Naive thymus-derived CD4-positive, alpha-beta T cell (primary cell): ENCODE data around the gene FAM120B. TPM values are rescaled to one million over a fixed set of nuclear protein-coding genes. Genes with fewer than 3 reads are reported as not detected.

Source experiments
- ATAC-seq: fragments of 150-1000 bp; cut with Tn5 transposase; 2 replicates; pipeline ENCODE4 v1.10.0; 2021; ENCODE audit warnings: mild to moderate bottlenecking, moderate library complexity
- CTCF ChIA-PET: fragments of 350-600 bp; sonication (Branson Sonifier 250); formaldehyde crosslinking; loops from one replicate; lab custom pipeline; 2021; ENCODE audit warnings: antibody characterized with exemption; lab: Charles Lee
- POLR2A ChIA-PET: fragments of 350-600 bp; sonication (Branson Sonifier 250); formaldehyde crosslinking; loops from one replicate; lab custom pipeline; 2021; ENCODE audit warnings: antibody characterized with exemption, inconsistent platforms; lab: Charles Lee
- DNase-seq, 9 donors: peaks; one replicate each; pipeline versions ENCODE4 v3.0.0 to v3.0.0-alpha.2; 2020 to 2022; ENCODE audit warnings: mixed read lengths in 1 of 9
- H3K27ac ChIP-seq: one replicate; pipeline ENCODE4 v1.7.0; 2013; ENCODE audit warnings: mild to moderate bottlenecking, low read depth, low read length, moderate library complexity
- H3K27me3 ChIP-seq, 2 donors: one replicate each; pipeline ENCODE4 v1.7.0; 2013; ENCODE audit warnings: low read length in 2 of 2, mild to moderate bottlenecking in 2 of 2, moderate library complexity in 2 of 2; ENCODE audit not compliant: control insufficient read depth in 2 of 2, insufficient read depth in 2 of 2
- H3K36me3 ChIP-seq, 3 experiments: 1 replicate in 2 of 3; 2 replicates in 1 of 3; pipeline ENCODE4 v1.7.0; 2013; ENCODE audit warnings: low read length in 3 of 3, mild to moderate bottlenecking in 3 of 3, moderate library complexity in 1 of 3; ENCODE audit not compliant: insufficient read depth in 3 of 3, control insufficient read depth in 2 of 3
- H3K4me1 ChIP-seq, 2 donors: one replicate each; pipeline ENCODE4 v1.7.0; 2013; ENCODE audit warnings: low read length in 2 of 2, mild to moderate bottlenecking in 2 of 2, moderate library complexity in 1 of 2; ENCODE audit not compliant: control insufficient read depth in 2 of 2, insufficient read depth in 2 of 2
- H3K4me3 ChIP-seq: 2 replicates; pipeline ENCODE4 v1.7.0; 2013; ENCODE audit warnings: mild to moderate bottlenecking, low read length
- H3K9me3 ChIP-seq, 3 experiments: 1 replicate in 2 of 3; 2 replicates in 1 of 3; pipeline ENCODE4 v1.7.0; 2013; ENCODE audit warnings: low read length in 3 of 3; ENCODE audit not compliant: control insufficient read depth in 2 of 3
- H3K27ac Mint-ChIP-seq, 9 donors: one replicate each; pipeline ENCODE4 v1.8.0; 2020 to 2022; ENCODE audit warnings: mixed read lengths in 9 of 9, mild to moderate bottlenecking in 8 of 9, moderate library complexity in 5 of 9, inconsistent platforms in 2 of 9
- H3K27me3 Mint-ChIP-seq, 5 donors: one replicate each; pipeline ENCODE4 v1.8.0; 2021 to 2022; ENCODE audit warnings: mixed read lengths in 5 of 5, mild to moderate bottlenecking in 1 of 5
- H3K36me3 Mint-ChIP-seq, 5 donors: one replicate each; pipeline ENCODE4 v1.8.0; 2020 to 2022; ENCODE audit warnings: mixed read lengths in 5 of 5, mild to moderate bottlenecking in 3 of 5, inconsistent platforms in 1 of 5
- H3K4me1 Mint-ChIP-seq, 7 donors: one replicate each; pipeline ENCODE4 v1.8.0; 2020 to 2022; ENCODE audit warnings: mixed read lengths in 7 of 7, mild to moderate bottlenecking in 3 of 7, inconsistent platforms in 1 of 7
- H3K4me3 Mint-ChIP-seq, 10 donors: one replicate each; pipeline ENCODE4 v1.8.0; 2020 to 2022; ENCODE audit warnings: mild to moderate bottlenecking in 10 of 10, mixed read lengths in 10 of 10, moderate library complexity in 6 of 10, inconsistent platforms in 2 of 10
- H3K9me3 Mint-ChIP-seq, 11 donors: one replicate each; pipeline ENCODE4 v1.8.0; 2020 to 2022; ENCODE audit warnings: mixed read lengths in 11 of 11, mild to moderate bottlenecking in 4 of 11, inconsistent platforms in 1 of 11, moderate library complexity in 1 of 11
- intact Hi-C, 2 donors: fragments of 100-400 bp; cut with micrococcal nuclease; formaldehyde crosslinking; loops; one replicate each; pipeline ENCODE4 v1.15.1; 2023
- polyA plus RNA-seq, 2 donors: library from polyadenylated mRNA; unstranded; fragments of 300-500 nt; fragmentation: Illumina TruSeq; gene quantifications; one replicate each; pipeline ENCODE4 v1.2.3, GENCODE V29; 2021
- total RNA-seq, 6 experiments: library from RNA in 5 of 6; stranded (reverse) in 5 of 6; gene quantifications; 1 replicate in 5 of 6; 2 replicates in 1 of 6; pipeline ENCODE4 v1.2.3 and lab custom pipeline; 2021 to 2026

FAM120B gene
- total and polyA plus RNA-seq, 7 experiments from 2014 or later: 27.2 to 53.4 (median 35.5) TPM

DNA sequence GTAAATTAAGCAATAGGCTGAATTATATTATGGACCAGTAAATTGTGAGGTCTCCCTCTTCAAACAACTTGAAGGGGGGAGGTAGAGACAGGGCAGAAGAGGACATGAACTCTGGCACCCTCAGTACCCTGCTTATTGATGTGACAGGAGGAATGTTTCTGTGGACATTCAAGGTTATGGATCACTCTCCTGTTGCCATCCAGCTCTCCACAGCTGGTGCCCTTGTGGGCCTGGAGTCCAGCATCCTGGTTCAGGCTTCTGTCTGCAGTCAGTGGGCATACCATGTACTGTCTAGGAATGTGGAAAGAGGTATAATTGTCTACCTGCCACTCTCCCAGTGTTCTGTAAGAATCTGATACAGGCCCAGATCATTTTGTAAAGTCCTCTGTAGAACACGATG is 55.6 kb downstream of the FAM120B start:
- no peak overlapping the region for H3K27ac ChIP-seq
- no peak overlapping the region for H3K4me3 Mint-ChIP-seq
- ATAC-seq (no peak), DNase-seq (no peak)
- H3K9me3 Mint-ChIP-seq: no peaks in the 10 kb centered on the region
- no peaks in the 10 kb centered on the region for H3K9me3 ChIP-seq
- peaks cover 4 to 45% (median 14%) of the 10 kb centered on the region in 5 donors for H3K36me3 Mint-ChIP-seq
- H3K36me3 ChIP-seq: peaks cover 0 to 88% (median 0%) of the 10 kb centered on the region in 3 experiments
- H3K27me3 ChIP-seq: no peaks in the 10 kb centered on the region
- no peaks in the 10 kb centered on the region for H3K27me3 Mint-ChIP-seq
- H3K4me3 ChIP-seq: no peak overlapping the region
- peaks cover 0 to 7% (median 5%) of the 10 kb centered on the region in 7 donors for H3K4me1 Mint-ChIP-seq
- H3K4me1 ChIP-seq: no peaks in the 10 kb centered on the region
- ChIA-PET POLR2A (no interaction called here), CTCF (no interaction called here)
- peak overlapping the region in 2 of 9 donors; percentile 2 to 20 for H3K27ac Mint-ChIP-seq
- intact Hi-C loops: no loop called here

DNA sequence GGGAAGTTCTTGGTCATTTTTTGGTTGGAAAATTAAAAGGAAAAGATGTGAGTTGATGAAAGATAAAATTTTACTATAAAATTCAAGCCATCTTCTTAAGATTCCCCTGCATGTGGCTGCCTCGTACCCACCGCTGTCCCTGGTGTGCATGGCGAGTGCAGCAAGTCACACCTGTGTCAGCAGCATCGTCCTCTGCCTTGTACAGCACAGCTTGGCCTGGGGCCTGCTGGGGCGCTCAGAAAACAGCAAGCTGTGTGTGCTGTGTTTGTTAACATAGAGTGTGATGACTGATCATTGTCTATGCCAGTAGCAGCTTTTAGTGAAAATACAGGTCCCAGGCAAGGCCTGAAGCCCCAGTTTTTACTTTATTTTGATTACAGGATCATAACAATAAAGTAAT is 56.7 kb downstream of the FAM120B start:
- DNase-seq (no peak), ATAC-seq (no peak)
- ChIA-PET POLR2A (no interaction called here), CTCF (no interaction called here)
- Mint-ChIP-seq H3K9me3 (no peaks in the 10 kb centered on the region), H3K4me3 (no peak overlapping the region), H3K4me1 (peaks cover 0 to 6% (median 5%) of the 10 kb centered on the region in 7 donors), H3K36me3 (peaks cover 4 to 38% (median 5%) of the 10 kb centered on the region in 5 donors), H3K27me3 (no peaks in the 10 kb centered on the region), H3K27ac (peak overlapping the region in 1 of 9 donors; percentile 8)
- Histone ChIP-seq H3K4me1 (no peaks in the 10 kb centered on the region), H3K36me3 (peaks cover 0 to 88% (median 0%) of the 10 kb centered on the region in 3 experiments), H3K27ac (no peak overlapping the region), H3K9me3 (no peaks in the 10 kb centered on the region), H3K4me3 (no peak overlapping the region), H3K27me3 (no peaks in the 10 kb centered on the region)
- intact Hi-C loops: no loop called here

DNA sequence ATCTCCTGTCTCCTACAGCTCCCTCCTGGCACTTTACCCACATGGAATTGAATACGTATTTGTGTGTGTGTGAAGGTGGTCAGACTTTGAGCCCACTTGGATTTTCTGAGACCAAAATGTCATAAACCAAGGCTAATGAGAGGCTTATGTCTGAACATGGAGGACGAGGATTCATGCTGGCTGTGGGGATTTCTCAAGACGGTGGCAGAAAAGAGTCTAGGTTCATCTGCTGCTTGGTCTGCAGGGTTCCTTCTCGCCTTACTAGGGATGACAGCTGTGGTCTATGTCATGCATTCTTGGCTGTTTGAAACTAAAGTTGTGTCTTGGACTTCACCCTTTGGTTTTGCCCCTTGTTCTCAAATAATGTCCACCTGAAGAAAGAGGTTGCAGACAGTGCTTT is 58.6 kb downstream of the FAM120B start:
- intact Hi-C loops: no loop called here
- H3K27ac Mint-ChIP-seq: no peak overlapping the region

DNA sequence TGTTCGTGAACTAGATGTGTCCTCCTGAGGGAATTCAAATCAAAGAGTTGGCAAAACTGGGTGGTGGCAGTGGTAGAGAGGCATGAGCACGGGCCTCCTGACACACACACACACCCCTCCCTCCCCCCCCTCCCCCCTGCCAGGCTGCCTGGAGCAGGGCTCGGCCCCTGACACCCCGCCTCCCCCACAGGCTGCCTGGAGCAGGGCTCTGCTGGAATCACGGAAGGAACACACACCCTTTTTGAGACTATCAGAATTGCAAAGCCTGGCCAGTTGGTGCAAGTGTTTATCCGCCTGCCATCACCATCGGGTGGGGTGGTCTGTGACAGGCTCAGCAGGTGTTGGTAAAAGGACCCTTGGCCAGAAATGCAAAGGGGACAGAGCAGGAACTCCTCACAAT is 59.0 kb downstream of the FAM120B start:
- H3K36me3 Mint-ChIP-seq: peaks cover 5 to 46% (median 14%) of the 10 kb centered on the region in 5 donors
- Histone ChIP-seq H3K36me3 (peaks cover 0 to 74% (median 0%) of the 10 kb centered on the region in 3 experiments), H3K4me1 (no peaks in the 10 kb centered on the region), H3K27me3 (no peaks in the 10 kb centered on the region), H3K27ac (no peak overlapping the region), H3K4me3 (no peak overlapping the region), H3K9me3 (no peaks in the 10 kb centered on the region)
- no peaks in the 10 kb centered on the region for H3K27me3 Mint-ChIP-seq
- H3K9me3 Mint-ChIP-seq: no peaks in the 10 kb centered on the region
- POLR2A ChIA-PET: no interaction called here
- H3K4me3 Mint-ChIP-seq: no peak overlapping the region
- H3K27ac Mint-ChIP-seq: no peak overlapping the region
- ATAC-seq (no peak), DNase-seq (no peak)
- intact Hi-C loops: no loop called here
- H3K4me1 Mint-ChIP-seq: peaks cover 0 to 9% (median 5%) of the 10 kb centered on the region in 7 donors
- CTCF ChIA-PET: no interaction called here

More for the DNA sequence above, 58.6 kb downstream of the FAM120B start:
- ChIA-PET POLR2A (no interaction called here), CTCF (no interaction called here)
- no peak overlapping the region for H3K4me3 Mint-ChIP-seq
- no peaks in the 10 kb centered on the region for H3K27me3 Mint-ChIP-seq
- DNase-seq: no peak
- ATAC-seq: no peak
- H3K36me3 Mint-ChIP-seq: peaks cover 5 to 42% (median 12%) of the 10 kb centered on the region in 5 donors
- peaks cover 0 to 78% (median 0%) of the 10 kb centered on the region in 3 experiments for H3K36me3 ChIP-seq
- H3K9me3 Mint-ChIP-seq: no peaks in the 10 kb centered on the region
- H3K4me3 ChIP-seq: no peak overlapping the region
- H3K9me3 ChIP-seq: no peaks in the 10 kb centered on the region
- H3K27me3 ChIP-seq: no peaks in the 10 kb centered on the region
- no peak overlapping the region for H3K27ac ChIP-seq
- H3K4me1 ChIP-seq: no peaks in the 10 kb centered on the region
- peaks cover 0 to 6% (median 4%) of the 10 kb centered on the region in 7 donors for H3K4me1 Mint-ChIP-seq

DNA sequence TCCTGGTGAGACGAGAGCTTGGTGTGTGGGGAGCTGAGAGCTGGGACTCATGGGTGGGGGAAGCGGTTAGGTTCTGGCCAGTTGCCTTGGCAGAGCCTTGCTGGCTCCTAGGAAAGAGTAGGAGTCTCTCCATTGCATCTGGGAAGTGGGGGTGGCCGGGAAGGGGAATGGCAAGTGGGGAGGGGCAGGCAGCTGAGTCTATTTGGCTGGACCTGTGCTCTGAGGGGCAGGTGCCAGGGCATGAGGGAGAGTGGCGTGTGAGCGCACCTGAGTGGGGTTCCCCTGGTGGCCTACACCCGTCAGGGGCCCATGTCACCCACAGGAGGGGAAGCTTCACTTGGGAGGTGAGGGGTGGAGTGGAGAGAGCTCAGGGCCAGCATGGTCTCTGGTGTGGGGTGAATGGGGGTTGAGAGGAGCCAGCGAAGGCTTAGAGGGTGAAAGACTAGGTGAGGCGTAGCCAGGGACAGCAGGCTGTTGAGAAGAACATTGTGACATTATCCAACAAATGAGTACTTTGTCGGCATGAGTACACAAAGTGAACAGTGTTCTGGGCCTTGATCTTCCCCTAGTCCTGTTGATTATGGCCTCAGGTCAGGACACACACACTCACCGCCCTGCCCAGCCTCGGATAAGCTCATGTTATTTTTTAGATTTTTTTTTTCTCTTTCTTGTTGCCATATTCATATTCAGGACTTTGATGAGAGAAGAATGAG is 59.8 kb downstream of the FAM120B start:
- ChIA-PET CTCF (no interaction called here), POLR2A (no interaction called here)
- Mint-ChIP-seq H3K4me3 (no peak overlapping the region), H3K36me3 (peaks cover 7 to 49% (median 16%) of the 10 kb centered on the region in 5 donors), H3K4me1 (peaks cover 0 to 17% (median 5%) of the 10 kb centered on the region in 7 donors), H3K27ac (peak overlapping the region in 2 of 9 donors; percentile 77 to 80), H3K27me3 (no peaks in the 10 kb centered on the region), H3K9me3 (no peaks in the 10 kb centered on the region)
- Histone ChIP-seq H3K4me3 (no peak overlapping the region), H3K9me3 (no peaks in the 10 kb centered on the region), H3K27ac (no peak overlapping the region), H3K27me3 (no peaks in the 10 kb centered on the region), H3K36me3 (peaks cover 0 to 73% (median 0%) of the 10 kb centered on the region in 3 experiments), H3K4me1 (no peaks in the 10 kb centered on the region)
- intact Hi-C loops: no loop called here
- DNase-seq (no peak), ATAC-seq (no peak)

DNA sequence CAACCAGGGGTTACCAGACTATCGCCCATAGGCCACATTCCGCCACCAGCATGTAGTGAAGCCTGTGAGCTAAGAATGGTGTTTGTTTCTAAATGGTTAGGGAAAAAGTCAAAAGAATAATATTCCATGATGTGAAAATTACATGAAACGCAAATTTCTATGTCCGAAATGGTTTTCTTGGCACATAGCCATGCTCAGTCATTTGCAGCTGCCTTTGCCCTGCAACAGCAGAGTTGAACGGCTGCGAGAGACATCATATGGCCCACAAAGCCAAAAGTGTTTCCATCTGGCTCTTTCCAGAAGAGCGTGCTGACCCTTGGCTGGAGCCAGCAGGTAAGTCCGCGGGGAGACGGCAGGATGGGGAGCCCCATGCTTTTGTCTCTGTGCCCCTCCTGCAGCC is 60.7 kb downstream of the FAM120B start:
- H3K9me3 ChIP-seq: no peaks in the 10 kb centered on the region
- no peak overlapping the region for H3K4me3 Mint-ChIP-seq
- H3K4me1 ChIP-seq: no peaks in the 10 kb centered on the region
- peaks cover 0 to 68% (median 0%) of the 10 kb centered on the region in 3 experiments for H3K36me3 ChIP-seq
- H3K9me3 Mint-ChIP-seq: no peaks in the 10 kb centered on the region
- no peak overlapping the region for H3K27ac Mint-ChIP-seq
- H3K4me1 Mint-ChIP-seq: peaks cover 0 to 17% (median 7%) of the 10 kb centered on the region in 7 donors
- no peaks in the 10 kb centered on the region for H3K27me3 ChIP-seq
- H3K27ac ChIP-seq: no peak overlapping the region
- DNase-seq (no peak), ATAC-seq (no peak)
- intact Hi-C loops: no loop called here
- ChIA-PET CTCF (interaction anchor here (0.6 kb wide), 1 partner anchor 20 kb away, joined by 4 read pairs; no protein-coding TSS in a partner anchor), POLR2A (no interaction called here)
- peaks cover 7 to 46% (median 17%) of the 10 kb centered on the region in 5 donors for H3K36me3 Mint-ChIP-seq
- H3K4me3 ChIP-seq: no peak overlapping the region
- H3K27me3 Mint-ChIP-seq: no peaks in the 10 kb centered on the region

DNA sequence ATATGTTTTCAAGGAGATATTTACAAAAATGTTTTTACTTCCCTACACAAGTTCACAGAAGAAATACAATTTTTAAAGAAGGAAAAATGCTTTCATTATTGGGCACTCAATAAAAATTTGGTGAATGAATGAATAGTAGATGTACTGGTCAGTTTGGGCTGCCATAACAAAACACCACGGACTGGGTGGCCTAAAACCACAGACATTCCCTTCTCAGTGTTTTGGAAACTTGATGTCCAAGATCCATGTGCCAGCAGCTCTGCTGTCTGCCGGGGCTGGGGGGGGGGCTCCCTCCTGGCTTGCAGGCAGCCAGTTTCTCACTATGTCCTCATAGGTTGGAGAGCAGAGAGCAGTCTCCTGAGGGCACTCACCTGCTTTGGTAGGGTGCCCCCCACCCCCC is 62.0 kb downstream of the FAM120B start:
- H3K36me3 Mint-ChIP-seq: peaks cover 7 to 50% (median 17%) of the 10 kb centered on the region in 5 donors
- Histone ChIP-seq H3K4me1 (no peaks in the 10 kb centered on the region), H3K36me3 (peaks cover 0 to 55% (median 0%) of the 10 kb centered on the region in 3 experiments), H3K4me3 (no peak overlapping the region), H3K27ac (no peak overlapping the region), H3K9me3 (no peaks in the 10 kb centered on the region), H3K27me3 (no peaks in the 10 kb centered on the region)
- peaks cover 0 to 17% (median 7%) of the 10 kb centered on the region in 7 donors for H3K4me1 Mint-ChIP-seq
- CTCF ChIA-PET: no interaction called here
- H3K4me3 Mint-ChIP-seq: no peak overlapping the region
- ATAC-seq (no peak), DNase-seq (no peak)
- intact Hi-C loops: no loop called here
- no peaks in the 10 kb centered on the region for H3K9me3 Mint-ChIP-seq
- POLR2A ChIA-PET: no interaction called here
- H3K27ac Mint-ChIP-seq: no peak overlapping the region
- no peaks in the 10 kb centered on the region for H3K27me3 Mint-ChIP-seq
